Liver (tissue), 3 donors: ENCODE measurements around the gene ROPN1B.
"Not testable (repeated sequence)": the region's sequence is repeated elsewhere in the genome, so short reads cannot be mapped to it uniquely, and the experiment has no call there.

Experiments
- CTCF ChIP-seq: fragments of 150-350 bp; IDR thresholded peaks from 2 replicates; pipeline ENCODE4 v1.5.1; 2017; ENCODE audit warnings: improper control_type of control experiment, low read depth, low read length; ENCODE audit not compliant: missing input control
- RAD21 ChIP-seq, 2 donors: IDR thresholded peaks; 2 replicates each; pipeline ENCODE4 v1.6.1; 2016; ENCODE audit warnings: antibody characterized with exemption in 2 of 2, mild to moderate bottlenecking in 2 of 2
- donor health status: healthy.
- donor health status: healthy.

GRCh38 chr3:125947806-125948205 lies 21.2 kb upstream of the ROPN1B start:
- TF ChIP-seq CTCF; RAD21 (IDR thresholded peaks at IDR 0.05): not testable (repeated sequence)
